Measurements from ENCODE around the gene EIF4B.
"Not testable (repeated sequence)": the region's sequence is repeated elsewhere in the genome, so short reads cannot be mapped to it uniquely, and the experiment has no call there.

The EIF4B gene

GRCh38 chr12:52992699-52993557, 13.3 kb upstream of the EIF4B start:
- no peak overlapping the region for H3K4me3 ChIP-seq (ENCODE audit: low read depth, low read length)

- no peak overlapping the region for H3K4me3 ChIP-seq (ENCODE audit: low read depth, low read length)
These were observed 12.7 kb upstream of the EIF4B start for GRCh38 chr12:52993558-52993869.

- H3K4me3 ChIP-seq (ENCODE audit: low read depth, low read length), result peak overlapping the region; percentile 33
These were observed 2.1 kb upstream of the EIF4B start for GRCh38 chr12:53004178-53004577.

- no peak overlapping the region for H3K4me3 ChIP-seq (ENCODE audit: low read depth, low read length)
These were observed 1.7 kb upstream of the EIF4B start for GRCh38 chr12:53004582-53004981.

GRCh38 chr12:53005215-53005985, 856 bp upstream of the EIF4B start:
- H3K4me3 ChIP-seq (ENCODE audit: low read depth, low read length), result peak overlapping the region; percentile 55

- peak overlapping the region; percentile 89 for H3K4me3 ChIP-seq (ENCODE audit: low read depth, low read length)
These were observed 604 bp downstream of the EIF4B start for GRCh38 chr12:53006810-53007309.

- H3K4me3 ChIP-seq (ENCODE audit: low read depth, low read length), result peak overlapping the region; percentile 89
These were observed 1.1 kb downstream of the EIF4B start for GRCh38 chr12:53007343-53007742.

- not testable (repeated sequence) for H3K4me3 ChIP-seq (ENCODE audit: low read depth, low read length)
These were observed 2.5 kb downstream of the EIF4B start for GRCh38 chr12:53008760-53009159.

- H3K4me3 ChIP-seq (ENCODE audit: low read depth, low read length), result no peak overlapping the region
These were observed 4.7 kb downstream of the EIF4B start for GRCh38 chr12:53010955-53011354.

GRCh38 chr12:53011889-53012288, 5.6 kb downstream of the EIF4B start:
- no peak overlapping the region for H3K4me3 ChIP-seq (ENCODE audit: low read depth, low read length)

GRCh38 chr12:53012928-53013327, 6.7 kb downstream of the EIF4B start:
- no peak overlapping the region for H3K4me3 ChIP-seq (ENCODE audit: low read depth, low read length)

GRCh38 chr12:53014709-53015108, 8.5 kb downstream of the EIF4B start:
- no peak overlapping the region for H3K4me3 ChIP-seq (ENCODE audit: low read depth, low read length)

- no peak overlapping the region for H3K4me3 ChIP-seq (ENCODE audit: low read depth, low read length)
These were observed 19.0 kb downstream of the EIF4B start for GRCh38 chr12:53025250-53025649.

- H3K4me3 ChIP-seq (ENCODE audit: low read depth, low read length), result not testable (repeated sequence)
These were observed 20.8 kb downstream of the EIF4B start for GRCh38 chr12:53027014-53027413.

GRCh38 chr12:53031616-53032015, 25.4 kb downstream of the EIF4B start:
- no peak overlapping the region for H3K4me3 ChIP-seq (ENCODE audit: low read depth, low read length)

- H3K4me3 ChIP-seq (ENCODE audit: low read depth, low read length), result not testable (repeated sequence)
These were observed 27.6 kb downstream of the EIF4B start for GRCh38 chr12:53033832-53034231.

GRCh38 chr12:53034459-53034858, 28.2 kb downstream of the EIF4B start:
- no peak overlapping the region for H3K4me3 ChIP-seq (ENCODE audit: low read depth, low read length)

- H3K4me3 ChIP-seq (ENCODE audit: low read depth, low read length), result no peak overlapping the region
These were observed 30.5 kb downstream of the EIF4B start for GRCh38 chr12:53036802-53037201.

- H3K4me3 ChIP-seq (ENCODE audit: low read depth, low read length), result no peak overlapping the region
These were observed 33.6 kb downstream of the EIF4B start for GRCh38 chr12:53039851-53040250.

- no peak overlapping the region for H3K4me3 ChIP-seq (ENCODE audit: low read depth, low read length)
These were observed 36.6 kb downstream of the EIF4B start for GRCh38 chr12:53042607-53043454.

- no peak overlapping the region for H3K4me3 ChIP-seq (ENCODE audit: low read depth, low read length)
These were observed 37.9 kb downstream of the EIF4B start for GRCh38 chr12:53044052-53044581.

All from iPS-11a (cell line).